ENCODE results near the gene HMX1. TPM values are rescaled to one million over a fixed set of nuclear protein-coding genes. Genes with fewer than 3 reads are reported as not detected.

HMX1 gene
- total RNA-seq, 4 donors from 2014 or later: not detected

DNA sequence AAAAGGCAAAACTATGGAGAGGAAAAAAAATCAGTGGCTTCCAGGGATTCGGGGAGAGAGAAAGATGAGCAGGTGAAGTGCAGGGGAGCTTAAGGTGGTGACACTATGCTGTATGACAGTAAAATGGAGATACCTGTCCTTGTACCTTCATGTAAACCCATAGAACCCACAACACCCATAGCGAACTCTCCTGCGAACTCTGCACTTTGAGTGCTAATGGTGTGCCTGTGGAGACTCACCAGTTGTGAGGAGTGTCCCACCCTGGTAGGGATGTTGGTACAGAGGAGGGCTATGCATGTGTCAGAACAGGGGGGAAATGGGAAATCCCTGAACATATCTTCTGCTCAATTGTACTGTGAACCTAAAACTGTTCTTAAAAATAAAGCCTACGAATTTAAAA is 42.8 kb downstream of the HMX1 start:
- H3K27me3 ChIP-seq: peaks cover 38% of the 10 kb centered on the region
- H3K4me1 ChIP-seq: no peaks in the 10 kb centered on the region
- WGBS, 2 donors (ENCODE audit: low coverage in 1 of 2): 50 to 76% methylated on average over 1 to 4 of the region's 4 CpGs
- H3K36me3 ChIP-seq: no peaks in the 10 kb centered on the region
- TF ChIP-seq POLR2AphosphoS5 (IDR thresholded peaks at IDR 0.05) (no peak), POLR2A (IDR thresholded peaks at IDR 0.05) (no peak), EP300 (IDR thresholded peaks at IDR 0.05) (no peak)
- TF ChIP-seq, protein P1, sequence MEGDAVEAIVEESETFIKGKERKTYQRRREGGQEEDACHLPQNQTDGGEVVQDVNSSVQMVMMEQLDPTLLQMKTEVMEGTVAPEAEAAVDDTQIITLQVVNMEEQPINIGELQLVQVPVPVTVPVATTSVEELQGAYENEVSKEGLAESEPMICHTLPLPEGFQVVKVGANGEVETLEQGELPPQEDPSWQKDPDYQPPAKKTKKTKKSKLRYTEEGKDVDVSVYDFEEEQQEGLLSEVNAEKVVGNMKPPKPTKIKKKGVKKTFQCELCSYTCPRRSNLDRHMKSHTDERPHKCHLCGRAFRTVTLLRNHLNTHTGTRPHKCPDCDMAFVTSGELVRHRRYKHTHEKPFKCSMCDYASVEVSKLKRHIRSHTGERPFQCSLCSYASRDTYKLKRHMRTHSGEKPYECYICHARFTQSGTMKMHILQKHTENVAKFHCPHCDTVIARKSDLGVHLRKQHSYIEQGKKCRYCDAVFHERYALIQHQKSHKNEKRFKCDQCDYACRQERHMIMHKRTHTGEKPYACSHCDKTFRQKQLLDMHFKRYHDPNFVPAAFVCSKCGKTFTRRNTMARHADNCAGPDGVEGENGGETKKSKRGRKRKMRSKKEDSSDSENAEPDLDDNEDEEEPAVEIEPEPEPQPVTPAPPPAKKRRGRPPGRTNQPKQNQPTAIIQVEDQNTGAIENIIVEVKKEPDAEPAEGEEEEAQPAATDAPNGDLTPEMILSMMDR (IDR thresholded peaks at IDR 0.05): no peak
- ATAC-seq: no peak
- peaks cover 0 to 15% (median 0%) of the 10 kb centered on the region in 3 donors for H3K9me3 ChIP-seq
- H3K27ac ChIP-seq: no peak overlapping the region
- no peak overlapping the region for H3K4me3 ChIP-seq

DNA sequence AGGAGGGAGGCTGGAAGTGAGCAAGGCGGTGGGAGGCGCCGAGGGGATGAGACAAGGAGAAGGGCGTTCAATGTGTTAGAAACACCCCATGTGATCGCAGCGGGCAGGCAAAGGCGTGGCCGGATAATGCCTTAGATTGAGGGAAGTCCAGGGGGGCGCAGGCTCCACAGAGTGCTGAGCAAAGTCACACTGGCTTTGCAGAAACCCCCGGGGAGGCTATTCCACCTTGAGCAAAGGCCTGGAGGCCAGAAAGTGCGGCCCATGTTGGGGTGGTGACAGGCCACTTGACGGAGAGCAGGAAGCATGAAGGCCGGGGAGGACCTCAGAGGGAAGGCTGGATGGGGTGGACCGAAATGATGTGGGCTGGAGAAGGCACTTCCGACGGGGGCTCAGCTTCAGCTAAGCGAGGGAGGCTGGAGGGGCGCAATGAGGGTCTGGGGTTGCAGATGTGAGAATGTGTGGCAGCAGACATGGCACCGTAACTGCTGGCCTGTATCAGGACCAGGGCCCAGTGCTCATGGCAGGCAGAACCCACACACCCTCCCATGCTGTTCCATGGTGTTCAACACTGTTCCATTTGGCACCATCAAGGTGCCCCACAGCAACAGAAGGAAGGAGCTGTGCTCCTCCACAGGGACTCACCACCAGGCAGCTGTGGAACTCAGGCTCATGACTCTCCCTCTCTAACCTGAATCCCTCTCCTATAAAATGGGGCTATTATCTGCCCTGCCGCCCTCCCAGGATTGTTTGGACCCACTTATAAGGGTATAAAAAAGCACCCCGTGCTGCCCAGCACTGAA is 50.3 kb downstream of the HMX1 start:
- Histone ChIP-seq H3K36me3 (no peaks in the 10 kb centered on the region), H3K4me1 (no peaks in the 10 kb centered on the region), H3K27me3 (peaks cover 68% of the 10 kb centered on the region), H3K4me3 (no peak overlapping the region), H3K9me3 (peaks cover 0 to 11% (median 0%) of the 10 kb centered on the region in 3 donors), H3K27ac (no peak overlapping the region)
- TF ChIP-seq, protein P1 (IDR thresholded peaks at IDR 0.05): no peak
- no peak for TF ChIP-seq EP300 (IDR thresholded peaks at IDR 0.05)
- no peak for TF ChIP-seq POLR2AphosphoS5 (IDR thresholded peaks at IDR 0.05)
- TF ChIP-seq POLR2A (IDR thresholded peaks at IDR 0.05): no peak
- WGBS, 2 donors (ENCODE audit: low coverage in 1 of 2): 72 to 74% methylated on average over 14 to 15 of the region's 21 CpGs
- no peak for ATAC-seq

DNA sequence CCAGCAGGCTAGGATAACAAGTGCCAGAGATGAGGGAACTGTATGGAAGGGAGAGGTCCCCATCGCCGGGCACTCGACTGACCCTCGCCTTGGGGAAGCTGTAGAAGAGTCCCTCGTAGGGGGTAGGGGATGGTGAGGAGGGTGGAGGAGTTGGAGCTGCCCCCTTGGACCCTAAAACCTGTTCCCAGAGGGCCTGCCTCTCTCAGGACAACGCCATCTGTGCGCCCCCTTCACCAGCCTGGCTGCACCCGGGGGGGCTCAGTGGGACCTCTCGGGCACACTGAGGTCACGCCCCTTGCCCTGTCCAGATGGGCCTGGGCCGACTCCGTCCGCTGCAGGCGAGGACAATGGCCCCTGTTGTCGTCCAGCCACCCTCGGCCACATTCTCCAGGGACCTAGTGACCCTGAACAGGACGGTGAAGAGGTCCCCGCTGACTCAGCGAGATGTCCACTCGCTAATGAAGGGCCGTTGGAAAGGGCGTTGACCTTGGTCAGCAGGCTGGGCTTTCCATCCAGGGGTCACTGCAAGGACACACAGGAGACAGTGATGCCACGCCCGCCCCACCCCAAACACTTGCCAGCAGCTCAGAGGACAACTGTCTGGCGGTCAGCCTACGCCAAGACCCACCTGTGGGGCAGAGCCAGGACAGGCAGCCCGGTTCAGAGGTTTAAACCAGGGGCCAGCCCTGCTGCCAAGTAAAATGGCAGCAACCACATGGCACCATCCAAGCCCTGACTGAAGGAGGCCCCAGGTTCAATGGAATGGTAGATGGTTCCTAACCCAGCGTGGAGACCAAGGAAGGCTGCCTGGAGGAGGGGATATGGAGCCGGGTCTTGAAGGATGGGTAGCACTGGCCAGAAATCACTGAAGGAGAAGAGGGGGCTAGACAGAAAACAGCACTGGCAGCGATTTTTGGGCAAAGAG is 51.2 kb downstream of the HMX1 start:
- Histone ChIP-seq H3K27ac (no peak overlapping the region), H3K9me3 (peaks cover 0 to 11% (median 0%) of the 10 kb centered on the region in 3 donors), H3K4me1 (no peaks in the 10 kb centered on the region), H3K36me3 (no peaks in the 10 kb centered on the region), H3K4me3 (no peak overlapping the region), H3K27me3 (peaks cover 68% of the 10 kb centered on the region)
- TF ChIP-seq, protein P1 (IDR thresholded peaks at IDR 0.05): no peak
- no peak for TF ChIP-seq POLR2A (IDR thresholded peaks at IDR 0.05)
- no peak for TF ChIP-seq POLR2AphosphoS5 (IDR thresholded peaks at IDR 0.05)
- TF ChIP-seq EP300 (IDR thresholded peaks at IDR 0.05): no peak
- WGBS, 2 donors (ENCODE audit: low coverage in 1 of 2): 90 to 100% methylated on average over 1 to 3 of the region's 30 CpGs
- ATAC-seq: no peak

DNA sequence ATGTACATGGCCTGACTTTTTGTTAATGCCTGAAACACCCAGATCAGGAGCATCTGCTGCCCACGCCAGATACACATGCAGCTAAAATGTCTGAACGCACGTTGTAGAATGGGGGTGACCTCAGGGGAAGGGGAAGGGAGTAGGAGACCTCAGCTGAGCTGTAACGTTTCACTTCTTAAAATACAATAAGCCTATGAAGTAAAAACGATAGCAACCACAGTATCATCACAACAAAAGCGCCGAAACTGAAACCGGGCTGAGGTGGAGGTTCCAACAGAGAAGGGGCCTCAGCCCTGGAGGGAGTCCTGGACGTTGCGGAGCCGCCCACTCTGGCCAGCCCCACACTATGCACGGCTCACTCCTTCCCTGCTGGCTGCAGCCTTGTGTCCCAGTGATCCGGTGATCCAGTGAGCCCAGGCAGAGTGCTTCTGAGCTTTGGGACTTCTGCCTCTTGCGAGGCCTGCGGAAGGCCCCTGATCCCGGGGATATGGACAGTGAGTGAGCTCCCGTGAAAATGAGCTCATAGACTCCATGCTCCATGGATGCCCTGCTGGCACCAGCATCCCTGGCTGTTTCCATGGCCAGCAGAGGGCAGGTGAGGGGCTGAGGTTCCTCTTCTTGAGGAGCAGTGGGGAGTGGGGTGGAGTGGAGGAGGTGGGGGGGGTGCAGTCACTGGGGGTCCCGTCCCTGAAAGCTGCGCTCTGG is 52.0 kb downstream of the HMX1 start:
- ATAC-seq: no peak

More for the DNA sequence above, 52.0 kb downstream of the HMX1 start:
- peaks cover 0 to 9% (median 0%) of the 10 kb centered on the region in 3 donors for H3K9me3 ChIP-seq
- H3K27me3 ChIP-seq: peaks cover 68% of the 10 kb centered on the region
- H3K27ac ChIP-seq: no peak overlapping the region
- H3K4me1 ChIP-seq: no peaks in the 10 kb centered on the region
- WGBS, 2 donors (ENCODE audit: low coverage in 1 of 2): 38 to 67% methylated on average over 1 to 11 of the region's 19 CpGs
- TF ChIP-seq, protein P1 (IDR thresholded peaks at IDR 0.05): no peak
- TF ChIP-seq POLR2A (IDR thresholded peaks at IDR 0.05) (no peak), POLR2AphosphoS5 (IDR thresholded peaks at IDR 0.05) (no peak), EP300 (IDR thresholded peaks at IDR 0.05) (no peak)
- H3K36me3 ChIP-seq: no peaks in the 10 kb centered on the region
- no peak overlapping the region for H3K4me3 ChIP-seq

Measured in gastroesophageal sphincter (tissue), 4 donors.